RKO (cell line): ENCODE results near the gene ZNF133.

Source experiments
- DNase-seq: peaks from one replicate; pipeline ENCODE4 v3.0.0-alpha.2; 2016; ENCODE audit warnings: low spot score

Gene ZNF133

GRCh38 chr20:18361678-18362077, 73.4 kb downstream of the ZNF133 start:
- DNase-seq, result no peak

GRCh38 chr20:18362916-18363315, 74.6 kb downstream of the ZNF133 start:
- DNase-seq, result no peak

- DNase-seq, result no peak
Measured at GRCh38 chr20:18363708-18364107, 75.4 kb downstream of the ZNF133 start.

GRCh38 chr20:18364768-18365167, 76.4 kb downstream of the ZNF133 start:
- no peak for DNase-seq
